ENCODE data around the gene RALGAPB. TPM values are rescaled to one million over a fixed set of nuclear protein-coding genes. Genes with fewer than 3 reads are reported as not detected.

The RALGAPB gene
- total and polyA plus RNA-seq, 4 donors = 9.0 to 58.5 (median 21.3) TPM

GRCh38 chr20:38499366-38499765 lies 26.7 kb downstream of the RALGAPB start:
- Histone ChIP-seq H3K9ac (ENCODE audit: insufficient read depth in 1 of 2, low read length in 2 of 2) (no peak overlapping the region), H3K4me1 (ENCODE audit: control insufficient read depth in 5 of 5, insufficient read depth in 5 of 5, low read length in 5 of 5) (peaks cover 0 to 3% (median 0%) of the 10 kb centered on the region in 5 donors), H3K27ac (ENCODE audit: low read depth in 1 of 2, low read length in 1 of 2) (no peak overlapping the region), H3K27me3 (ENCODE audit: control insufficient read depth in 3 of 3, insufficient read depth in 3 of 3, low read length in 2 of 3) (no peaks in the 10 kb centered on the region), H3K4me3 (no peak overlapping the region), H3K36me3 (ENCODE audit: control insufficient read depth in 4 of 4, insufficient read depth in 4 of 4, low read length in 4 of 4) (peaks cover 25 to 48% (median 33%) of the 10 kb centered on the region in 4 donors), H3K9me3 (ENCODE audit: control insufficient read depth in 4 of 4, insufficient read depth in 3 of 4, low read length in 3 of 4) (no peaks in the 10 kb centered on the region)
- no peak for DNase-seq
- no peak for ATAC-seq (ENCODE audit: insufficient read depth, low FRiP score)
- TF ChIP-seq CTCF (IDR thresholded peaks at IDR 0.05; ENCODE audit: control extremely low read depth, extremely low read depth) = no peak
- WGBS, 2 donors = 54 to 71% methylated on average over 1 of the region's 1 CpG

GRCh38 chr20:38501858-38502436 lies 29.3 kb downstream of the RALGAPB start:
- no peak overlapping the region for H3K27ac ChIP-seq (ENCODE audit: low read depth in 1 of 2, low read length in 1 of 2)
- H3K4me1 ChIP-seq (ENCODE audit: control insufficient read depth in 5 of 5, insufficient read depth in 5 of 5, low read length in 5 of 5) = no peaks in the 10 kb centered on the region
- ATAC-seq (ENCODE audit: insufficient read depth, low FRiP score) = no peak
- H3K27me3 ChIP-seq (ENCODE audit: control insufficient read depth in 3 of 3, insufficient read depth in 3 of 3, low read length in 2 of 3) = no peaks in the 10 kb centered on the region
- H3K4me3 ChIP-seq = no peak overlapping the region
- no peak for TF ChIP-seq CTCF (IDR thresholded peaks at IDR 0.05; ENCODE audit: control extremely low read depth, extremely low read depth)
- H3K9ac ChIP-seq (ENCODE audit: insufficient read depth in 1 of 2, low read length in 2 of 2) = no peak overlapping the region
- peaks cover 25 to 39% (median 31%) of the 10 kb centered on the region in 4 donors for H3K36me3 ChIP-seq (ENCODE audit: control insufficient read depth in 4 of 4, insufficient read depth in 4 of 4, low read length in 4 of 4)
- 99 to 100% methylated on average over 2 of the region's 2 CpGs for WGBS, 2 donors
- no peak for DNase-seq
- H3K9me3 ChIP-seq (ENCODE audit: control insufficient read depth in 4 of 4, insufficient read depth in 3 of 4, low read length in 3 of 4) = no peaks in the 10 kb centered on the region

- no peaks in the 10 kb centered on the region for H3K27me3 ChIP-seq (ENCODE audit: control insufficient read depth in 3 of 3, insufficient read depth in 3 of 3, low read length in 2 of 3)
- no peak for TF ChIP-seq CTCF (IDR thresholded peaks at IDR 0.05; ENCODE audit: control extremely low read depth, extremely low read depth)
- H3K36me3 ChIP-seq (ENCODE audit: control insufficient read depth in 4 of 4, insufficient read depth in 4 of 4, low read length in 4 of 4) = peaks cover 19 to 32% (median 26%) of the 10 kb centered on the region in 4 donors
These were observed 31.9 kb downstream of the RALGAPB start for GRCh38 chr20:38504368-38505090.

More at GRCh38 chr20:38504368-38505090, 31.9 kb downstream of the RALGAPB start:
- no peak overlapping the region for H3K4me3 ChIP-seq
- ATAC-seq (ENCODE audit: insufficient read depth, low FRiP score) (no peak), DNase-seq (no peak)
- H3K9me3 ChIP-seq (ENCODE audit: control insufficient read depth in 4 of 4, insufficient read depth in 3 of 4, low read length in 3 of 4) = no peaks in the 10 kb centered on the region
- no peak overlapping the region for H3K27ac ChIP-seq (ENCODE audit: low read depth in 1 of 2, low read length in 1 of 2)
- no peaks in the 10 kb centered on the region for H3K4me1 ChIP-seq (ENCODE audit: control insufficient read depth in 5 of 5, insufficient read depth in 5 of 5, low read length in 5 of 5)
- H3K9ac ChIP-seq (ENCODE audit: insufficient read depth in 1 of 2, low read length in 2 of 2) = no peak overlapping the region
- 97 to 98% methylated on average over 3 of the region's 3 CpGs for WGBS, 2 donors

All from lung (tissue), 12 donors.